ENCODE measurements around the gene KIRREL3.

The KIRREL3 gene

GRCh38 chr11:126766440-126766839 lies 234.1 kb downstream of the KIRREL3 start:
- peak; percentile 36 for DNase-seq

- no peak for DNase-seq
Measured at GRCh38 chr11:126765196-126765595, 235.4 kb downstream of the KIRREL3 start.

GRCh38 chr11:126764231-126764630 lies 236.3 kb downstream of the KIRREL3 start:
- peak; percentile 6 for DNase-seq

- no peak for DNase-seq
Measured at GRCh38 chr11:126756855-126757254, 243.7 kb downstream of the KIRREL3 start.

- DNase-seq = no peak
Measured at GRCh38 chr11:126756421-126756820, 244.1 kb downstream of the KIRREL3 start.

GRCh38 chr11:126755526-126755925 lies 245.0 kb downstream of the KIRREL3 start:
- no peak for DNase-seq

GRCh38 chr11:126754591-126755426 lies 245.8 kb downstream of the KIRREL3 start:
- DNase-seq = no peak

- no peak for DNase-seq
Measured at GRCh38 chr11:126753990-126754389, 246.6 kb downstream of the KIRREL3 start.

GRCh38 chr11:126751242-126751641 lies 249.3 kb downstream of the KIRREL3 start:
- DNase-seq = no peak

- no peak for DNase-seq
Measured at GRCh38 chr11:126748793-126749192, 251.8 kb downstream of the KIRREL3 start.

- peak; percentile 88 for DNase-seq
Measured at GRCh38 chr11:126748100-126748791, 252.3 kb downstream of the KIRREL3 start.

GRCh38 chr11:126747315-126747714 lies 253.3 kb downstream of the KIRREL3 start:
- DNase-seq = no peak

- no peak for DNase-seq
Measured at GRCh38 chr11:126746443-126746842, 254.1 kb downstream of the KIRREL3 start.

- DNase-seq = no peak
Measured at GRCh38 chr11:126744699-126745098, 255.9 kb downstream of the KIRREL3 start.

- no peak for DNase-seq
Measured at GRCh38 chr11:126743628-126744027, 256.9 kb downstream of the KIRREL3 start.

- no peak for DNase-seq
Measured at GRCh38 chr11:126742582-126742981, 258.0 kb downstream of the KIRREL3 start.

GRCh38 chr11:126740846-126741245 lies 259.7 kb downstream of the KIRREL3 start:
- DNase-seq = no peak

GRCh38 chr11:126739499-126740145 lies 260.9 kb downstream of the KIRREL3 start:
- DNase-seq = no peak

GRCh38 chr11:126738295-126739031 lies 262.1 kb downstream of the KIRREL3 start:
- DNase-seq = no peak

- DNase-seq = no peak
Measured at GRCh38 chr11:126736682-126737572, 263.6 kb downstream of the KIRREL3 start.

GRCh38 chr11:126734752-126735151 lies 265.8 kb downstream of the KIRREL3 start:
- DNase-seq = no peak

GRCh38 chr11:126733685-126734084 lies 266.9 kb downstream of the KIRREL3 start:
- DNase-seq = no peak

Data from NCI-H510A (cell line).